Endothelial cell of umbilical vein (primary cell): ENCODE results near the gene SNUPN. TPM values are rescaled to one million over a fixed set of nuclear protein-coding genes. Genes with fewer than 3 reads are reported as not detected.

Experiments used
- BruUV-seq: library from RNA; stranded (reverse); fragments of 400-500 nt; replicated peaks from 2 replicates; lab custom pipeline; 2021; lab: Mats Ljungman, UMichigan
- CTCF ChIA-PET: fragments of 300-600, 350-600 bp; sonication (Branson Sonifier 250); formaldehyde crosslinking; loops from one replicate; lab custom pipeline; 2021; ENCODE audit warnings: antibody characterized with exemption, inconsistent platforms; lab: Charles Lee
- POLR2A ChIA-PET: fragments of 300-600, 350-600 bp; sonication (Branson Sonifier 250); formaldehyde crosslinking; loops from one replicate; lab custom pipeline; 2021; ENCODE audit warnings: antibody characterized with exemption, inconsistent platforms; lab: Charles Lee
- DNase-seq: peaks from one replicate; pipeline ENCODE4 v3.0.0-alpha.2; 2011; ENCODE audit warnings: low read depth, low spot score
- FAIRE-seq: peaks from 2 replicates; lab custom pipeline; 2011; peaks lifted over from hg19 to GRCh38; lab: Jason Lieb, UNC
- H2AFZ ChIP-seq: 2 replicates; pipeline ENCODE4 v1.6.0; 2012; ENCODE audit warnings: low read depth, low read length, control low read depth, inconsistent platforms
- H3K27ac ChIP-seq: 2 replicates; pipeline ENCODE4 v1.5.1; 2011; ENCODE audit warnings: low read depth, mild to moderate bottlenecking, control low read depth, low read length, moderate library complexity; ENCODE audit not compliant: insufficient read depth
- H3K27me3 ChIP-seq, 2 experiments: 2 replicates each; pipeline versions ENCODE4 v1.6.0 to v1.6.1; 2011; ENCODE audit warnings: low read length in 2 of 2, mixed read lengths in 1 of 2; ENCODE audit not compliant: control insufficient read depth in 2 of 2, insufficient read depth in 2 of 2
- H3K36me3 ChIP-seq, 2 experiments: 2 replicates in 1 of 2; 3 replicates in 1 of 2; pipeline ENCODE4 v1.5.1; 2011; ENCODE audit warnings: low read length in 2 of 2, mild to moderate bottlenecking in 1 of 2, moderate library complexity in 1 of 2; ENCODE audit not compliant: control insufficient read depth in 2 of 2, insufficient read depth in 2 of 2; ENCODE audit errors: extremely low read depth in 1 of 2
- H3K4me1 ChIP-seq: 3 replicates; pipeline ENCODE4 v1.5.1; 2011; ENCODE audit warnings: mild to moderate bottlenecking, low read length; ENCODE audit not compliant: control insufficient read depth, insufficient read depth; ENCODE audit errors: extremely low read depth
- H3K4me2 ChIP-seq: 2 replicates; pipeline ENCODE4 v1.6.1; 2011; ENCODE audit warnings: low read length, control low read depth, mixed read lengths; ENCODE audit not compliant: insufficient read depth
- H3K4me3 ChIP-seq, 3 experiments: fragments of 200-600 bp in 1 of 3; sonication (generic), shearing (Covaris generic) in 1 of 3; replicated peaks in 1 of 3; 2 replicates each; pipeline ENCODE4 v1.5.1; 2011 to 2016; ENCODE audit warnings: control low read depth in 3 of 3, low read length in 3 of 3, mild to moderate bottlenecking in 2 of 3, inconsistent platforms in 1 of 3, low read depth in 1 of 3, moderate library complexity in 1 of 3; ENCODE audit not compliant: insufficient read depth in 1 of 3
- H3K79me2 ChIP-seq: 2 replicates; pipeline ENCODE4 v1.6.0; 2012; ENCODE audit warnings: low read length, inconsistent platforms; ENCODE audit not compliant: control insufficient read depth, insufficient read depth
- H3K9ac ChIP-seq: replicated peaks from 2 replicates; pipeline ENCODE3; 2011; ENCODE audit warnings: low read length, control low read depth; ENCODE audit not compliant: insufficient read depth; ENCODE audit errors: extremely low read depth
- H3K9me1 ChIP-seq: replicated peaks from 3 replicates; pipeline ENCODE4 v1.6.0; 2011; ENCODE audit warnings: mild to moderate bottlenecking, low read length; ENCODE audit not compliant: control insufficient read depth, insufficient read depth; ENCODE audit errors: extremely low read depth
- H3K9me3 ChIP-seq: replicated peaks from 2 replicates; pipeline ENCODE4 v1.5.1; 2012; ENCODE audit warnings: low read length, inconsistent platforms; ENCODE audit not compliant: control insufficient read depth, insufficient read depth
- H4K20me1 ChIP-seq: replicated peaks from 2 replicates; pipeline ENCODE3; 2011; ENCODE audit warnings: mild to moderate bottlenecking, low read length; ENCODE audit not compliant: control insufficient read depth, insufficient read depth; ENCODE audit errors: extremely low read depth
- EZH2 ChIP-seq: IDR thresholded peaks from 2 replicates; pipeline ENCODE4 v1.6.1; 2012; ENCODE audit warnings: borderline replicate concordance, low read depth, mild to moderate bottlenecking, moderate library complexity, low read length, inconsistent platforms; ENCODE audit not compliant: severe bottlenecking
- FOS ChIP-seq: IDR thresholded peaks from 2 replicates; pipeline ENCODE4 v1.6.1; 2011; ENCODE audit warnings: mild to moderate bottlenecking, low read length, moderate library complexity, borderline replicate concordance; ENCODE audit not compliant: insufficient read depth
- GATA2 ChIP-seq: IDR thresholded peaks from 2 replicates; pipeline ENCODE4 v1.7.0; 2011; ENCODE audit warnings: low read depth, mild to moderate bottlenecking, moderate library complexity, mixed read lengths, low read length; ENCODE audit not compliant: insufficient read length, insufficient read depth
- JUN ChIP-seq: IDR thresholded peaks from 2 replicates; pipeline ENCODE4 v1.6.1; 2011; ENCODE audit warnings: borderline replicate concordance, low read depth; ENCODE audit not compliant: insufficient read length, insufficient read depth
- MYC ChIP-seq: IDR thresholded peaks from one replicate; pipeline ENCODE4 v1.6.1; 2011; ENCODE audit warnings: mild to moderate bottlenecking, low read depth, low read length
- POLR2A ChIP-seq: IDR thresholded peaks from 2 replicates; pipeline ENCODE4 v1.6.1; 2012; ENCODE audit warnings: low read depth, mild to moderate bottlenecking, control low read depth, low read length
- POLR2AphosphoS5 ChIP-seq: IDR thresholded peaks from 2 replicates; pipeline ENCODE4 v1.6.1; 2012; ENCODE audit warnings: low read depth, mild to moderate bottlenecking, control low read depth, low read length, moderate library complexity; ENCODE audit not compliant: insufficient read depth
- dilution Hi-C: fragments of 300-500 bp; cut with MboI; formaldehyde crosslinking; loops from one replicate; pipeline ENCODE4 v1.15.0; 2019; ENCODE audit warnings: low sequenced_read_pairs; ENCODE audit not compliant: extremely low pct_ligation_motif_present
- intact Hi-C: fragments of 100-400 bp; cut with micrococcal nuclease; formaldehyde crosslinking; loops from one replicate; pipeline ENCODE4 v1.10.0; 2022
- polyA plus RNA-seq, 4 experiments: library from polyadenylated mRNA; depleted of rRNA in 3 of 4; stranded (reverse) in 3 of 4; unstranded in 1 of 4; fragments of >200 nt; gene quantifications; 2 replicates each; pipeline versions ENCODE4 v1.2.1 to v1.2.3, GENCODE V29; 2011 to 2012; ENCODE audit warnings: missing spikeins in 1 of 4
- total RNA-seq: library from RNA; stranded (reverse); gene quantifications from 2 replicates; pipeline ENCODE4 v1.2.3, GENCODE V29; 2021
- TF ChIP-seq, protein P1 (sequence below), 2 donors: IDR thresholded peaks; 1 replicate in 1 of 2; 2 replicates in 1 of 2; pipeline ENCODE4 v1.5.1; 2011; ENCODE audit warnings: low read length in 2 of 2, mild to moderate bottlenecking in 2 of 2, moderate library complexity in 2 of 2, control low read depth in 1 of 2, inconsistent platforms in 1 of 2, low read depth in 1 of 2; ENCODE audit not compliant: insufficient read depth in 1 of 2; ENCODE audit errors: extremely low read depth in 1 of 2
- TF ChIP-seq, protein P2 (sequence below): IDR thresholded peaks from 2 replicates; pipeline ENCODE4 v1.6.1; 2011; ENCODE audit not compliant: insufficient read depth, insufficient read length

The SNUPN gene
- total and polyA plus RNA-seq, 2 donors (not counting 3 experiments of a cell fraction or from before 2014, with no cell fraction given): 13.2 to 25.1 TPM

DNA sequence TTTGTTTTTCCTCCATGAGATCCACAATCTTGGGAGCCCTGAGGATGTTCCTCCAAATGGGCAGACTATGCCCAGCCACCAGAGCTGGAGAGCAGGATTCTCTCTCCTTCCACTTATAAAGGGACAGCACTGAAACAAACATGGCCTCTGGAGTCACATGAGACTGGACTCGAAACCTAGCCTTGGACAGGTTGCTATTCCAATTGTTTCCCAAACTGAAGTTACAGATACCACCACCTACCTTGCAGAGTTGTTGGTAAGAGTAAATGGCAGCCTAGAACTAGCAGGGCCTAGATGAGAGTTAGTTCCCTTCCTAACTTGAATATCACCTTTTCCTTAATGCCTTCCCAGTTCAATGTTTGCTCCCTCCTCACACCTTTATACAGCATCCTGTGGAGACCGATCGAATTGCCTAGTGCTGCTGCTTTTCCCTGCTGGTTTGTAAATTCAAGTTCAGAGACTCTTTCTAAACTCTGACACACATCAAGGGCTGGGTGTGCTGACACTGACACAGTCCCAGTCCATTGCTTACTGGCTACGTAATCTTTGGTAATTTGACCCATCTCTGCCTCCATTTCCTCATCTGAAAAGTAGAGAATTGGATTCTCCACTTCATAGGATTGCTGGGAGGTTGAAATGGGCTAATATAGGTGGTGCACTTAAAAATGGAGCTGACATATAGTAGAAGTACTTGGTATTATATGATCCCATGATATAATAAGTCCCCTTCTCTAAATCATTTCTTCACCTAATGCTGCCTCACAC is 11.9 kb upstream of the SNUPN start:
- ChIA-PET CTCF (interaction anchor here (0.8 to 4.3 kb wide), 13 partner anchors 10 to 238 kb away, joined by 3 to 65 read pairs (median 8); partner anchors contain the start of genes SNUPN and SNX33), POLR2A (interaction anchor here (1.3 kb wide), 1 partner anchor 12 kb away, joined by 4 read pairs; the partner anchor contains the start of gene SNUPN)
- Histone ChIP-seq H3K27ac (no peak overlapping the region), H3K27me3 (no peaks in the 10 kb centered on the region), H3K4me3 (no peak overlapping the region), H3K4me2 (no peak overlapping the region), H3K4me1 (peaks cover 23% of the 10 kb centered on the region), H2AFZ (no peak overlapping the region), H3K9me1 (no peaks in the 10 kb centered on the region), H3K9me3 (no peaks in the 10 kb centered on the region), H3K79me2 (peaks cover 10% of the 10 kb centered on the region), H4K20me1 (no peaks in the 10 kb centered on the region), H3K9ac (no peak overlapping the region), H3K36me3 (no peaks in the 10 kb centered on the region)
- intact Hi-C loops (loop anchor here (1.0 to 2.0 kb wide), 6 partner anchors 17 to 185 kb away; no protein-coding TSS in a partner anchor), dilution Hi-C loops (no loop called here)
- DNase-seq (no peak), FAIRE-seq (peak; percentile 47)
- BruUV-seq: no TSS peak
- TF ChIP-seq, protein P1, sequence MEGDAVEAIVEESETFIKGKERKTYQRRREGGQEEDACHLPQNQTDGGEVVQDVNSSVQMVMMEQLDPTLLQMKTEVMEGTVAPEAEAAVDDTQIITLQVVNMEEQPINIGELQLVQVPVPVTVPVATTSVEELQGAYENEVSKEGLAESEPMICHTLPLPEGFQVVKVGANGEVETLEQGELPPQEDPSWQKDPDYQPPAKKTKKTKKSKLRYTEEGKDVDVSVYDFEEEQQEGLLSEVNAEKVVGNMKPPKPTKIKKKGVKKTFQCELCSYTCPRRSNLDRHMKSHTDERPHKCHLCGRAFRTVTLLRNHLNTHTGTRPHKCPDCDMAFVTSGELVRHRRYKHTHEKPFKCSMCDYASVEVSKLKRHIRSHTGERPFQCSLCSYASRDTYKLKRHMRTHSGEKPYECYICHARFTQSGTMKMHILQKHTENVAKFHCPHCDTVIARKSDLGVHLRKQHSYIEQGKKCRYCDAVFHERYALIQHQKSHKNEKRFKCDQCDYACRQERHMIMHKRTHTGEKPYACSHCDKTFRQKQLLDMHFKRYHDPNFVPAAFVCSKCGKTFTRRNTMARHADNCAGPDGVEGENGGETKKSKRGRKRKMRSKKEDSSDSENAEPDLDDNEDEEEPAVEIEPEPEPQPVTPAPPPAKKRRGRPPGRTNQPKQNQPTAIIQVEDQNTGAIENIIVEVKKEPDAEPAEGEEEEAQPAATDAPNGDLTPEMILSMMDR (IDR thresholded peaks at IDR 0.05; ENCODE audit: extremely low read depth in 1 of 2, insufficient read depth in 1 of 2, low read depth in 1 of 2, low read length in 2 of 2): no peak
- no peak for TF ChIP-seq MYC
- no peak for TF ChIP-seq POLR2AphosphoS5
- TF ChIP-seq, protein P2, sequence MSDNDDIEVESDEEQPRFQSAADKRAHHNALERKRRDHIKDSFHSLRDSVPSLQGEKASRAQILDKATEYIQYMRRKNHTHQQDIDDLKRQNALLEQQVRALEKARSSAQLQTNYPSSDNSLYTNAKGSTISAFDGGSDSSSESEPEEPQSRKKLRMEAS: no peak
- no peak for TF ChIP-seq POLR2A
- TF ChIP-seq GATA2: no peak
- no peak for TF ChIP-seq JUN
- TF ChIP-seq FOS: no peak
- TF ChIP-seq EZH2: no peak
